ENCODE results near the gene SORCS2. TPM values are rescaled to one million over a fixed set of nuclear protein-coding genes. Genes with fewer than 3 reads are reported as not detected.

SORCS2 gene
- total and polyA plus RNA-seq, 9 donors = 7.4 to 24.9 (median 13.0) TPM

- whole genome bisulfite sequencing (ENCODE audit: insufficient coverage) = 87% methylated on average over 5 of the region's 7 CpGs
- Histone ChIP-seq H3K27ac (ENCODE audit: low read length) (no peak overlapping the region), H3K36me3 (ENCODE audit: control insufficient read depth, insufficient read depth, low read length) (no peaks in the 10 kb centered on the region), H3K4me1 (ENCODE audit: control insufficient read depth, insufficient read depth, low read length) (peaks cover 51% of the 10 kb centered on the region), H3K27me3 (ENCODE audit: control insufficient read depth, insufficient read depth, low read length) (peaks cover 24% of the 10 kb centered on the region), H3K4me3 (ENCODE audit: low read length) (no peak overlapping the region), H3K9me3 (replicated peaks; ENCODE audit: control insufficient read depth, low read depth, low read length) (no peaks in the 10 kb centered on the region)
- DNase-seq = no peak
Measured at GRCh38 chr4:7608046-7608445, 415.7 kb downstream of the SORCS2 start.

- H3K4me1 ChIP-seq (ENCODE audit: control insufficient read depth, insufficient read depth, low read length) = peaks cover 54% of the 10 kb centered on the region
- H3K4me3 ChIP-seq (ENCODE audit: low read length) = no peak overlapping the region
- no peaks in the 10 kb centered on the region for H3K36me3 ChIP-seq (ENCODE audit: control insufficient read depth, insufficient read depth, low read length)
- H3K27ac ChIP-seq (ENCODE audit: low read length) = no peak overlapping the region
- DNase-seq = no peak
- H3K9me3 ChIP-seq (replicated peaks; ENCODE audit: control insufficient read depth, low read depth, low read length) = no peaks in the 10 kb centered on the region
- peaks cover 24% of the 10 kb centered on the region for H3K27me3 ChIP-seq (ENCODE audit: control insufficient read depth, insufficient read depth, low read length)
- WGBS (ENCODE audit: insufficient coverage) = 72% methylated on average over 10 of the region's 10 CpGs
Measured at GRCh38 chr4:7609316-7609715, 417.0 kb downstream of the SORCS2 start.

- WGBS (ENCODE audit: insufficient coverage) = 66% methylated on average over 11 of the region's 17 CpGs
- no peak for DNase-seq
- H3K4me3 ChIP-seq (ENCODE audit: low read length) = no peak overlapping the region
- H3K27ac ChIP-seq (ENCODE audit: low read length) = no peak overlapping the region
- H3K27me3 ChIP-seq (ENCODE audit: control insufficient read depth, insufficient read depth, low read length) = peaks cover 24% of the 10 kb centered on the region
- no peaks in the 10 kb centered on the region for H3K9me3 ChIP-seq (replicated peaks; ENCODE audit: control insufficient read depth, low read depth, low read length)
- H3K4me1 ChIP-seq (ENCODE audit: control insufficient read depth, insufficient read depth, low read length) = peaks cover 54% of the 10 kb centered on the region
- H3K36me3 ChIP-seq (ENCODE audit: control insufficient read depth, insufficient read depth, low read length) = no peaks in the 10 kb centered on the region
Measured at GRCh38 chr4:7610022-7610670, 417.8 kb downstream of the SORCS2 start.

GRCh38 chr4:7610841-7611240 is 418.5 kb downstream of the SORCS2 start:
- Histone ChIP-seq H3K4me3 (ENCODE audit: low read length) (no peak overlapping the region), H3K4me1 (ENCODE audit: control insufficient read depth, insufficient read depth, low read length) (peaks cover 54% of the 10 kb centered on the region), H3K27me3 (ENCODE audit: control insufficient read depth, insufficient read depth, low read length) (peaks cover 19% of the 10 kb centered on the region), H3K36me3 (ENCODE audit: control insufficient read depth, insufficient read depth, low read length) (no peaks in the 10 kb centered on the region), H3K9me3 (replicated peaks; ENCODE audit: control insufficient read depth, low read depth, low read length) (no peaks in the 10 kb centered on the region), H3K27ac (ENCODE audit: low read length) (no peak overlapping the region)
- no peak for DNase-seq
- 87% methylated on average over 7 of the region's 8 CpGs for WGBS (ENCODE audit: insufficient coverage)

GRCh38 chr4:7612311-7612897 is 420.1 kb downstream of the SORCS2 start:
- Histone ChIP-seq H3K27me3 (ENCODE audit: control insufficient read depth, insufficient read depth, low read length) (peaks cover 19% of the 10 kb centered on the region), H3K4me3 (ENCODE audit: low read length) (no peak overlapping the region), H3K36me3 (ENCODE audit: control insufficient read depth, insufficient read depth, low read length) (no peaks in the 10 kb centered on the region), H3K9me3 (replicated peaks; ENCODE audit: control insufficient read depth, low read depth, low read length) (no peaks in the 10 kb centered on the region), H3K27ac (ENCODE audit: low read length) (no peak overlapping the region), H3K4me1 (ENCODE audit: control insufficient read depth, insufficient read depth, low read length) (peaks cover 50% of the 10 kb centered on the region)
- DNase-seq = peak; percentile 21
- 77% methylated on average over 13 of the region's 16 CpGs for WGBS (ENCODE audit: insufficient coverage)

GRCh38 chr4:7614350-7614949 is 422.1 kb downstream of the SORCS2 start:
- no peak overlapping the region for H3K4me3 ChIP-seq (ENCODE audit: low read length)
- peaks cover 24% of the 10 kb centered on the region for H3K27me3 ChIP-seq (ENCODE audit: control insufficient read depth, insufficient read depth, low read length)
- H3K9me3 ChIP-seq (replicated peaks; ENCODE audit: control insufficient read depth, low read depth, low read length) = no peaks in the 10 kb centered on the region
- H3K36me3 ChIP-seq (ENCODE audit: control insufficient read depth, insufficient read depth, low read length) = no peaks in the 10 kb centered on the region
- no peak overlapping the region for H3K27ac ChIP-seq (ENCODE audit: low read length)
- peaks cover 37% of the 10 kb centered on the region for H3K4me1 ChIP-seq (ENCODE audit: control insufficient read depth, insufficient read depth, low read length)
- 100% methylated on average over 1 of the region's 1 CpG for WGBS (ENCODE audit: insufficient coverage)
- DNase-seq = no peak

- Histone ChIP-seq H3K4me1 (ENCODE audit: control insufficient read depth, insufficient read depth, low read length) (peaks cover 22% of the 10 kb centered on the region), H3K27ac (ENCODE audit: low read length) (no peak overlapping the region), H3K9me3 (replicated peaks; ENCODE audit: control insufficient read depth, low read depth, low read length) (no peaks in the 10 kb centered on the region), H3K4me3 (ENCODE audit: low read length) (no peak overlapping the region), H3K27me3 (ENCODE audit: control insufficient read depth, insufficient read depth, low read length) (peaks cover 11% of the 10 kb centered on the region), H3K36me3 (ENCODE audit: control insufficient read depth, insufficient read depth, low read length) (no peaks in the 10 kb centered on the region)
- DNase-seq = no peak
- WGBS (ENCODE audit: insufficient coverage) = 100% methylated on average over 1 of the region's 3 CpGs
Measured at GRCh38 chr4:7616193-7616592, 423.9 kb downstream of the SORCS2 start.

GRCh38 chr4:7618361-7618760 is 426.0 kb downstream of the SORCS2 start:
- H3K36me3 ChIP-seq (ENCODE audit: control insufficient read depth, insufficient read depth, low read length) = no peaks in the 10 kb centered on the region
- DNase-seq = no peak
- no peak overlapping the region for H3K4me3 ChIP-seq (ENCODE audit: low read length)
- no peaks in the 10 kb centered on the region for H3K9me3 ChIP-seq (replicated peaks; ENCODE audit: control insufficient read depth, low read depth, low read length)
- H3K27me3 ChIP-seq (ENCODE audit: control insufficient read depth, insufficient read depth, low read length) = peaks cover 10% of the 10 kb centered on the region
- no peak overlapping the region for H3K27ac ChIP-seq (ENCODE audit: low read length)
- 71% methylated on average over 9 of the region's 9 CpGs for WGBS (ENCODE audit: insufficient coverage)
- H3K4me1 ChIP-seq (ENCODE audit: control insufficient read depth, insufficient read depth, low read length) = peaks cover 2% of the 10 kb centered on the region

- Histone ChIP-seq H3K36me3 (ENCODE audit: control insufficient read depth, insufficient read depth, low read length) (no peaks in the 10 kb centered on the region), H3K9me3 (replicated peaks; ENCODE audit: control insufficient read depth, low read depth, low read length) (no peaks in the 10 kb centered on the region), H3K4me1 (ENCODE audit: control insufficient read depth, insufficient read depth, low read length) (peaks cover 2% of the 10 kb centered on the region), H3K27me3 (ENCODE audit: control insufficient read depth, insufficient read depth, low read length) (peaks cover 13% of the 10 kb centered on the region), H3K4me3 (ENCODE audit: low read length) (no peak overlapping the region), H3K27ac (ENCODE audit: low read length) (no peak overlapping the region)
- no peak for DNase-seq
- WGBS (ENCODE audit: insufficient coverage) = 70% methylated on average over 11 of the region's 16 CpGs
Measured at GRCh38 chr4:7620086-7620813, 427.9 kb downstream of the SORCS2 start.

GRCh38 chr4:7620814-7621176 is 428.5 kb downstream of the SORCS2 start:
- WGBS (ENCODE audit: insufficient coverage) = 76% methylated on average over 9 of the region's 10 CpGs
- no peak overlapping the region for H3K27ac ChIP-seq (ENCODE audit: low read length)
- peaks cover 2% of the 10 kb centered on the region for H3K4me1 ChIP-seq (ENCODE audit: control insufficient read depth, insufficient read depth, low read length)
- no peaks in the 10 kb centered on the region for H3K36me3 ChIP-seq (ENCODE audit: control insufficient read depth, insufficient read depth, low read length)
- DNase-seq = no peak
- no peak overlapping the region for H3K4me3 ChIP-seq (ENCODE audit: low read length)
- peaks cover 13% of the 10 kb centered on the region for H3K27me3 ChIP-seq (ENCODE audit: control insufficient read depth, insufficient read depth, low read length)
- no peaks in the 10 kb centered on the region for H3K9me3 ChIP-seq (replicated peaks; ENCODE audit: control insufficient read depth, low read depth, low read length)
